HG03280 (cell line): Measurements from ENCODE around the gene CRNKL1.

ENCODE experiments used
- ATAC-seq: cut with Tn5 transposase; IDR thresholded peaks from one replicate; pipeline ENCODE4 v1.9.1; 2021; ENCODE audit warnings: mild to moderate bottlenecking, moderate library complexity; ENCODE audit not compliant: unreplicated experiment

Gene CRNKL1

GRCh38 chr20:20052074-20052970 is at the start of gene CRNKL1, which contains the start of gene CFAP61:
TSS of gene CRNKL1 (minus strand) at chr20:20052466. CDS start at chr20:20052342, 124 bp downstream.
TSS of gene CFAP61 (plus strand) at chr20:20052532. CDS start at chr20:20056654, 4,122 bp downstream.
- ATAC-seq: peak; percentile 91

- no peak for ATAC-seq
Observed at GRCh38 chr20:20100881-20101280, 48.6 kb upstream of the CRNKL1 start.

GRCh38 chr20:20096421-20096820 is 44.2 kb upstream of the CRNKL1 start:
- ATAC-seq: no peak

DNA sequence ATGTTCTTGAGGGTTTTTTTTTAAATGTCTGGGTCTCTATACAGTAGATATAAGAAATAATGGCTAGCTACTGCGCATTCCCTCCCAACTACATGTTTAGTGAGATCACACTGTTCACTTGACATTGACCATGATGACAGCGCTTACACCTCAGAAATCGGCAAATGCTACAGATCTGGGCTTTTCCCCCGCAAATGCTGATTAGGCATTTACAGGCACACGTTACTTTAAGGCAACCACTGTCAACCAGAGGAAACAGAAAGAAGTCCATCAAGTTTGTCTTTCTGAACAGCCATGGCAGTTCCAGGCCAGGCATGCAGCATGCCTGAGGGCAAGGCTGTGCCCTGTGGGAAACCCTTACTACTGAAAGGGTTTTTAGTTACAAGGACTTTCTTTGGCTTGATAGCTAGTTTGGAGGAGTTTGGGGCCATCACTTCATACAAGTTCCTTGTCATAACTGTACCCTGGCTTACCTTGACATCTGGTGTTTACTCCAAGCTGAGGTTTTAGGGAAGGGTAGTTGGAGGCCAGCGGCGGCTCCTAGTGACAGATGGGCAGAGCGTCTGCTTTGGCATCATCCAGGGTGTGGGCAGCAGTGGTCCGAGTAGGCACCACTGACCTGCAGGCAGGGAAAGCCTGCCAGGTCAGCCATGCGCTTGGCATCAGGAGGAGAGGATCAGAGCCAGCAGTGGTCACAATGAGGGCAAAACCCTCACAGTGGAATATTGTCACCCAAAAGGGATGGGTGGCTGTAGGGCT is 43.0 kb upstream of the CRNKL1 start:
- no peak for ATAC-seq

GRCh38 chr20:20094410-20094809 is 42.1 kb upstream of the CRNKL1 start:
- ATAC-seq: no peak

DNA sequence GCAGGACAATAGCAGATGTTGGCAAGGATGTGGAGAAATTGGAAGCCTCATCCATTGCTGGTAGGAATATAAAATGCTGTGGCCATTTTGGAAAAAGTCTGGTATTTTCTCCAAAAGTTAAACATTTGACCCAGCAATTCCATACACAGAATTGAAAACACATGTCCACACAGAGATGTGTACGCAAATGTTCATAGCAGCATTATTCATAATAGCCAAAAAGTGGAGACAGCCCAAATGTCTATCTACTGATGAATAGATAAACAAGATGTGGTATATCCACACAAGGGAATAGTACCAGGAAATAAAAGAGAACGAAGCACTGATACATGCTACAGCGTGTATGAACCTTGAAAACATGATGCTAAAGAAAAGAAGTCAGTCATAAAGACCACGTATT is 40.6 kb upstream of the CRNKL1 start:
- ATAC-seq: no peak

DNA sequence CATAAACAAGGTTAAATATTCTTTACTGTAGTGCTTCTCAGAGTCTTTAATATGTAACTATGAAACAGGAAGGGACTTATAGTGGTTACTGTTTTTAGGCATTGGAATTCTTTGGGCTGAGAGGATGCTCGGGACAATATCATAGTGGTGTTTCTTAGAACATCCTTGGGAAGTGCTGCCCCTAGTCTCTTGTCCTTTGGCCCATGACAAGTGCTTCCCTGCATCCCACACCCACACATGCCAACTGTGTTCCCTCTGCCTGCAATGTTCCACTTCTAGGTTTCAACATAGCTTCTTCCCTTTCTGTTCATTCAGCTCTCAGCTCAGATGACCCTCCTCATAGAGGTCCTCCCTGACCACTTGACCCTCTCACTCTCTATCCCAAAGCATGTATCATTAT is 37.7 kb upstream of the CRNKL1 start:
- ATAC-seq: no peak

- no peak for ATAC-seq
Observed at GRCh38 chr20:20089018-20089417, 36.8 kb upstream of the CRNKL1 start.

- no peak for ATAC-seq
Observed at GRCh38 chr20:20085812-20086211, 33.5 kb upstream of the CRNKL1 start.

DNA sequence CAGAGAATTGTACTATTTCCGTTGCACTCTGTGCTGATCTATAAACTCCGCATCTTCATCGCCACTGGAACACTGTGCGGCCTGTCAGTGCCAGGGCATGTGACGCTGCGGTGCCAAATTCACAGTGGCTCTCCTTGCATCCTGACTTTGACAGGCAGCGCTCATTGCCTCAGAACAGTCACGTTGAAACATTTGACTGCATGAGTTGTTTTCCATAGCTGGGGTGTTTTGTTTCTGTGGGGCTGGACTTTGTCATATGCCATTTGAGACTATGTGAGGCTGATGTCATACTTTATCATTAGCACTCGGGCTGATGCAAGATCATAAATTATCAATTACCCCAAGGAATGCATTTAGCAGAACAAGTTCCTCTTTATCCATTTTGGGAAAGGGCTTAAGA is 32.8 kb upstream of the CRNKL1 start:
- no peak for ATAC-seq

DNA sequence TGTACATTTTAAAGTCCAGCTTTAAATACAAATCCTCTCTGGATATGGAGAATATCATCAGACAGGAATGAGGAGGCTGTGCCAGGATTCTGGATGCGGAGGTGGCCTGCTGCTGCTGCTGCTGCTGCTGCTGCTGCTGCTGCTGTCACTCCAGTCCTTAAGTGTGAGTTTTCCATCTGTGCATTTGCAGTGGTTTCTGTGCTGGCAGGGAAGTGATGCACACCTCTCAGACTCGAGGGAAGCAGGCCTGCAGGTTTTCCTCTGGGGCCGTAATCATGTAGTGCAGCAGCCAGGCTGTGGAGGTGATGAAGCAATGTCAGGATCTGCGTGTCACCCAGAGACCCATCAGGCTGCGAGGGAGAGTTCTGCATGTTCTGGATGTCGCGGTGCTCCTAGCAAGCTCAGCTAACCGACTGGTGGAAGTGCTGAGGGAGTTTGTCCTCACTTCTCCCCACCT is 32.1 kb upstream of the CRNKL1 start:
- no peak for ATAC-seq

DNA sequence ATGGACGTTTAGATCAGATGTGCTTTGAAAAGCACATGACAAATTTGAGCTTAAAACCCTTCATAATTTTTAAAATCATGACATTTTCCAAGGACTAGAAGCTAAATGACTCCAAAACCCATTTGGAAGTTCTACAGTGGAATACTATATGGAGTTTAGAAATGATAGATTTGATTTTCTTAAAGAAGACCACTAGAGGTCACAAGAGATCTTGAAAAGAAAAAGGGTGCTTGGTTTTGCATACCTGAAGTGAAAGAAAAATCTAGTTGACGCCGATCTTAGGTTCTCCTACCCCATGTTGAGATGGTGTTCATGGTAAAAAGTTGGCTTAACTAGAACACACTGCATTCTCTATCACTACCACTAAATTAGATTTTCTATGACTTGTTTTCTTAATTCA is 31.5 kb upstream of the CRNKL1 start:
- ATAC-seq: peak; percentile 74

GRCh38 chr20:20079102-20079784 is 27.0 kb upstream of the CRNKL1 start:
- ATAC-seq: no peak

GRCh38 chr20:20078041-20078440 is 25.8 kb upstream of the CRNKL1 start:
- no peak for ATAC-seq

DNA sequence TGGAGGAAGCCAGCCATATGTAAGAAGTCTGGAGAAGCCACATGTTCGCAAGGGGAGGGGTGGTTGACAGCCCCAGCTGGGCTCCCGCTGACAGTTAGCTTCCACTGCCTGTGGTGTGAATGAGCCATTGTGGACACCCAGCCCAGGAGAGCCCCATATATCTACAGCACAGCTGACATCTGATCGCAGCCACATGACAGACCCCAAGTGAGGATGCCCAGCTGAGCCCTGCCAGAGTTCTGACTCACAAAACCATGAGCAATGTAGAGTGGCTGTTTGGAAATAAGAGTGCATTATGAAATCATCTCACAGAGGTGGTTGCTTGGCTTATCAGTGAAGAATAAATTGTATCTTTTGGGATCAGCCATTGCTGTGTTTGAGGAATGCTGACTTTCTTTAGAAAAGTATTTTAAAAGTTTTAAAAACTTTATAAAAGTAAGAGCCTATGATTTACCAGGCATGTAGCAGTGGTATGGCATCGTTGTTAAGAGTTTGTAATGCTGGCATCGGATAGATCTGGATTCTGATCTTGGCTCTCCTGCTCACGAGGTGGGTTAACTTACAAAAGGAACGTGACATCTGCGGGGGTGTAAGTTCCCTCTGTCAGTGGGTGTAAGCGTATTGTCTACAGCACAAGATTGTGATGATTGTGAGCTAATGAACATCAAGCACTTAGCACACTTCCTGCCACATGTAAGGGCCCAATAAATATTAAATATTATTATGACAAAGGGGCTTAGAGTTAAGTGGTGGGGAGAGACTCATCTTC is 24.2 kb upstream of the CRNKL1 start:
- no peak for ATAC-seq

DNA sequence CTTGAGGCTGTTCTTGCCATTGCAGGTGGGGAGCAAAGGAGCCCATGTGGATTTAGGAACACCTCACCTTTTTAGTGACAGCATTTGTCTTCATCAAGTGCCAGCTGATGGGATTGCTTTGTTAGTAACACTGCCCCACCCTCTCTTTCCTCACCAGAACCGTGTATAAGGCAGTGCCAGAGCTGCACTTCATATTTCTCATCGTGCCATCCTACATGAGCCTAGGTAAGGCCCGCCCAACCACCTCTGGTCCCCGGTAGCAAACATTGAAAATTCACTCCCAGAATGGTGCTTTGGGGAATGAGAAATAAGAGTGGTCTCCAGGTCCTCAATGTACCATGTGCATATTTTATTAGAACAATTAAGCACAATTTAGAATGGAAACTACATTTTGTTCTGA is 22.8 kb upstream of the CRNKL1 start:
- ATAC-seq: no peak

- ATAC-seq: no peak
Observed at GRCh38 chr20:20073801-20074371, 21.6 kb upstream of the CRNKL1 start.

DNA sequence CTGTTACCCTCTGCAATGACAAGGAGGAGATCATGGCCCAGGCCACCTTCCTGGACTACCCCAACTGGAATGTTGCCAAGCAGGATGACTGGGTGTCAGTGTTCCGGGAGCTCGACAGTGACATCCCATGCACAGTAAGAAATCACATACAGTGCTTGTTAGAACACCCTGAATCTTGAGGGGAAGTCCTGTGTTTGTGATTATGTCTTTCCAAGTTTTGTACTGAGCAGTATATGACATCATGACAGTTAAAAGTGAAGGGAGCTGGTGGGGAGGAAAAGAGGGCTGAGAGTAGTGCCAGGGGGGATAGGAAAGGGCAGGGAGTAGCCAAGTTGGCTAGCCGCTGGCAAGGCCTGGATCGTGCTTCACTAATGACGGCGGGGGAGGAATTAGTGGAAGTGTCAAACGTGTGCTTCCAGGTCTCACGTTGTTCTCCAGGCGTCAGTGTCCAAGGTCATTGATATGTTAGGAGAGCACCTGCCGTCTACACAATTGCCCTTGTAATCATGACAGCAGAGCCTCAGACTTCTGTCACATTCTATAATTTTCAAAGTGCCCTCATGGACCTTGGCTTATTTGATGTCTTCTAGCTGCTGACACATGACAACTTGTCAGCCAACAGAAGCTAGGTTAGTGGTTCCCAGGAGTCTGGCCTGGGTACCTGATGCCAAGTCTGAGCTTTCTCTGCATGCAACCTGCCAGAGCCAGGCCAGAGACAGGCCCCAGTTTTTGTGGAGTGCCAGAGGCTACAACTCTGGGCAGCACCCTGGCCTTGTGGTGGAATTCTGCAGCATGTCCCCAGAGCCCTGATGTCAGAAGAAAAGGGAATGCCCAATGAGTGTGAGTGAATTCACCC is 18.8 kb upstream of the CRNKL1 start:
- no peak for ATAC-seq

DNA sequence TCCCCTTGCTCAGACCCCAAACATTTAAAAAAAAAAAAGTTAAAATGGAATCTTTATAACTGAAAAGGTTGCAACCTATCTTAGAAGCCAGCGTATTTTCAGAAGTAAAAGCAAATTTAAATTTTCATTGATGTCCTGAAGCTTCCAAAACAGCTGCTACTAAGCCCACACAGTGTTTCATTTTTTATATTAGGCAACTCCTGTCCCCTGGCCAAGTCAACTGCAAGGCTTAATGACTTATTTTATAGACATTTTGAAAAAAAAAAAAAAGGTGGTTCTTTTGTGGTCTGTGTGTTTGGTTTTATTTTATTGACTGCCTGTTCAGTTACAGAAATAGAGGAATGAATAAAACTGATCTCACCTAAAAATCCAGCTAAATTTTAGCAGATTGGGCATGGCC is 13.1 kb upstream of the CRNKL1 start:
- ATAC-seq: no peak
